Muscle layer of duodenum (tissue), 2 donors: ENCODE measurements around the gene SORCS2.

Experiments used
- H3K27ac ChIP-seq: one replicate; pipeline ENCODE4 v1.7.0; 2013; ENCODE audit warnings: mild to moderate bottlenecking, low read length
- H3K27me3 ChIP-seq: one replicate; pipeline ENCODE4 v1.7.0; 2013; ENCODE audit warnings: low read depth, mild to moderate bottlenecking, control low read depth, low read length
- H3K36me3 ChIP-seq, 2 donors: one replicate each; pipeline ENCODE4 v1.7.0; 2013; ENCODE audit warnings: low read length in 2 of 2, control low read depth in 1 of 2, mild to moderate bottlenecking in 1 of 2; ENCODE audit not compliant: insufficient read depth in 2 of 2, control insufficient read depth in 1 of 2
- H3K4me1 ChIP-seq, 2 donors: one replicate each; pipeline ENCODE4 v1.7.0; 2013; ENCODE audit warnings: low read length in 2 of 2, mild to moderate bottlenecking in 2 of 2, control low read depth in 1 of 2, moderate library complexity in 1 of 2; ENCODE audit not compliant: insufficient read depth in 2 of 2, control insufficient read depth in 1 of 2
- H3K4me3 ChIP-seq, 2 donors: one replicate each; pipeline ENCODE4 v1.7.0; 2013; ENCODE audit warnings: low read length in 2 of 2, low read depth in 1 of 2, mild to moderate bottlenecking in 1 of 2
- H3K9me3 ChIP-seq, 2 donors: one replicate each; pipeline ENCODE4 v1.7.0; 2013; ENCODE audit warnings: low read length in 2 of 2, control low read depth in 1 of 2, mild to moderate bottlenecking in 1 of 2; ENCODE audit not compliant: control insufficient read depth in 1 of 2
- donor health status: healthy.

The SORCS2 gene

DNA sequence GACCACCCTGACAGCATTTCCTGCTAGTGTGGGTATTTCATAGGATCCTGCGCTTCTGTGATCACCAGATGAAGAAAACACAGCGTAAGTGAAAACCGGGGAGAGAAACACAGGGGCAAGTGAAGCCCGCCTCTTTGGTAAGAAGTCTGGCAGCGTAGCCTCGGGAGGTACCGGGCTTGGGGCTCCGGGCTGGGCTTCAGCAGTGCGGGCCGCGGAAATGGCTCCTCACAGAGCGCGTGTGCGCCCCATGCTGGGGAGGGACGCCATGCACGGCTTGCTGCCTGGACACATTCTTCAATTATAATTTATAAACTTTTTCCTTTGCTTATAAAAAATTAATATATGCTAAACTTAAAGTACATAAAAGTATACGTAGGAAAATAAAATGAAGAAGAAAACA is 595.9 kb downstream of the SORCS2 start:
- Histone ChIP-seq H3K9me3 (no peaks in the 10 kb centered on the region), H3K4me1 (peaks cover 0 to 19% of the 10 kb centered on the region in 2 donors), H3K27me3 (no peaks in the 10 kb centered on the region), H3K4me3 (no peak overlapping the region), H3K36me3 (peaks cover 25 to 35% of the 10 kb centered on the region in 2 donors), H3K27ac (no peak overlapping the region)

DNA sequence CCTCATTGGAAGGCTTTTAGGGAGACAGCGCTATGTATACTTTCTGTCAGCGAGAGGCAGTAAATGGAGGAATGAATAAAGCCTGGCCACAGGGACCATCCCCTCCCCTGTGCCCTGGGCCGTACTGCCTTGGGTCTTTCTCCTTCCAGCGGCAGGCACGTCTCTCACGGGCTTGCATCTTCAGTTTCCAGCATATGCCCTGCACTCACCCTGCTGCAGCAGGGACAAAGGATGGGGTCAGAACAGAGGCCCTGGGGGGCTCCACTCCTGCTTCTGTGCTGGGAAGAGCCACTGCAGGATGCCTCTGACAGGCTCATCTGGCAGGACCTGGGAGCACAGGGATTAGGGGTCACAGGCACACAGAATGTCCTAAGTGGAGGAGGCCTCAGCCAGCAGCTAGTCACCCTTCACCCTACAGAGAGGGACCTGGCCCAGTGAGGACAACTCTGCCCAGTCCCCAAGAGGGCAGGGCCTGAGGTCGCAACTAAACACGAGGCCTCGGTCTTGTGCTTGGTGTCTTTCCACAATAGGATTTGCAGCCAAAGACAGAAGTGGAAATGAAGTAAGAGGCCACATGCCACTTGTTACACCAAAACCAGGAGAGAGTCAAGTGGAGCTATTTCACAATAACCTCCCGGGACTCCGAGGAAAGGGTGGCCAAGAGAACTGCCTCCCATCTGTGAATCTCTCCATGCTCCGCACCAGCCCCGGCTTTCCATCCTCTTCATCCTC is 596.5 kb downstream of the SORCS2 start:
- peaks cover 29 to 38% of the 10 kb centered on the region in 2 donors for H3K36me3 ChIP-seq
- no peak overlapping the region for H3K4me3 ChIP-seq
- H3K9me3 ChIP-seq, result no peaks in the 10 kb centered on the region
- H3K4me1 ChIP-seq, result peaks cover 0 to 15% of the 10 kb centered on the region in 2 donors
- no peaks in the 10 kb centered on the region for H3K27me3 ChIP-seq
- H3K27ac ChIP-seq, result no peak overlapping the region

DNA sequence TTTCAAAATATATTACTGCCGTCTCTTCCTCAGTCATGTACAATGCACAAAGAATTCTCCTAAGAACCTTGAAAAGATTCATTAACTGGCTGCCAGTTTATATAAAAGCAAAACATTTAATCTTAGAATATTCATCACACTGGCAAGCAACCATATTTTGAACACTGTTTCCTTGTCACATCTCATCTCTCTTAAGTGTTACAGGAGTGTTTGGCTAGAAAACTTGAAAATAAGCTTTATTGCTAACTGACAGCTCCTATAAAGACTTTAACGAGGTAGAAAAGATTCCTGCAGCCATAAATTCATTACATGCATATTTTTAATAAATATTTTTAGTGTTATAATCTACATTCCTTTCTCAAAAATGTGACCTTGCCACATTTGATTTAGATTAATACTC is 597.7 kb downstream of the SORCS2 start:
- H3K27ac ChIP-seq, result no peak overlapping the region
- no peaks in the 10 kb centered on the region for H3K9me3 ChIP-seq
- peaks cover 0 to 15% of the 10 kb centered on the region in 2 donors for H3K4me1 ChIP-seq
- no peak overlapping the region for H3K4me3 ChIP-seq
- no peaks in the 10 kb centered on the region for H3K27me3 ChIP-seq
- peaks cover 25 to 40% of the 10 kb centered on the region in 2 donors for H3K36me3 ChIP-seq

DNA sequence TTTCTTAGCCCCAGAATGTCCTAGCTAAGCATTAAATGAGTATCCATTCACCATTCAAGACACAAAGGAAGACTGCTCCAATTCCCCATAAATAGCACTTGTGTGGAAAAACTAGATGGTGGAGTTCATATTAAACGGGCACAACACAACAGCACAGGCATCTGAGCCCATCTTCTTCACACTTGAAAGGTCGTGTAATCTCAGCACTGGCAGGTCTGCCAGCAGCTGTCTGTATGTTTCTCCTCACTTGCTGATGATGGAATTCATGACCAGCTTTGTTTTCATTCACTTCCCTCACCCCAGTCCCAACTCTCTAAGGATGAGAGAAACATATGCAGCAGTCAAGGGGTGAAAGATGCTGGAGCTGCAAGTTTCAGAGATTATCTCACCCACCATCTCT is 598.7 kb downstream of the SORCS2 start:
- Histone ChIP-seq H3K27me3 (no peaks in the 10 kb centered on the region), H3K9me3 (no peaks in the 10 kb centered on the region), H3K4me3 (no peak overlapping the region), H3K36me3 (peaks cover 21 to 33% of the 10 kb centered on the region in 2 donors), H3K4me1 (peaks cover 0 to 15% of the 10 kb centered on the region in 2 donors), H3K27ac (no peak overlapping the region)
